Testis (tissue), 3 donors: ENCODE results near the gene ANO1. TPM values are rescaled to one million over a fixed set of nuclear protein-coding genes. Genes with fewer than 3 reads are reported as not detected.

ENCODE experiments used
- DNase-seq: peaks from one replicate; pipeline ENCODE4 v3.0.0-alpha.2; 2019
- H3K27ac ChIP-seq, 2 donors: fragments of 200-600 bp; sonication (generic); one replicate each; pipeline ENCODE4 v1.5.1; 2019
- H3K27me3 ChIP-seq: fragments of 200-600 bp; sonication (generic); one replicate; pipeline ENCODE4 v1.5.1; 2019
- H3K36me3 ChIP-seq: fragments of 200-600 bp; sonication (generic); one replicate; pipeline ENCODE4 v1.5.1; 2017; ENCODE audit warnings: low read depth; ENCODE audit errors: missing control alignments
- H3K4me1 ChIP-seq: fragments of 200-600 bp; sonication (generic); one replicate; pipeline ENCODE4 v1.5.1; 2019
- H3K4me3 ChIP-seq, 2 donors: fragments of 200-600 bp; sonication (generic); one replicate each; pipeline ENCODE4 v1.5.1; 2017 to 2019
- H3K9me3 ChIP-seq: fragments of 200-600 bp; sonication (generic); one replicate; pipeline ENCODE4 v1.5.1; 2017
- CTCF ChIP-seq, 3 experiments: fragments of 450-650 bp in 2 of 3; fragments of 200-600 bp in 1 of 3; sonication (generic) in 1 of 3; IDR thresholded peaks; one replicate each; pipeline ENCODE4 v1.5.1; 2016 to 2019; ENCODE audit warnings: antibody characterized with exemption in 3 of 3, mild to moderate bottlenecking in 2 of 3, moderate library complexity in 1 of 3
- POLR2A ChIP-seq: fragments of 450-650 bp; IDR thresholded peaks from one replicate; pipeline ENCODE4 v1.6.1; 2017; ENCODE audit warnings: antibody characterized with exemption, mild to moderate bottlenecking, moderate library complexity
- WGBS, 2 donors: methylation state at CpG; one replicate each; pipeline ENCODE4 v1.1.5; 2018; 5-methylcytosine and 5-hydroxymethylcytosine counted together
- intact Hi-C: fragments of 100-400 bp; cut with DNase I; formaldehyde crosslinking; loops from one replicate; pipeline ENCODE4 v1.15.1; 2023; ENCODE audit warnings: low total_unique reads
- polyA plus RNA-seq: library from polyadenylated mRNA; stranded (reverse); fragments of 350-450 nt; fragmentation: Illumina TruSeq; extraction: RNeasy Lipid Tissue Mini Kit (QIAGEN cat#74804); gene quantifications from one replicate; pipeline ENCODE4 v1.2.3, GENCODE V29; 2014; ENCODE audit warnings: low read depth, low replicate concordance; ENCODE audit not compliant: insufficient read depth
- total RNA-seq, 2 donors: library from RNA; depleted of rRNA; stranded (reverse); fragments of >200 nt; gene quantifications; one replicate each; pipeline ENCODE4 v1.2.3, GENCODE V29; 2016

ANO1 gene
- total and polyA plus RNA-seq, 3 donors from 2014 or later, result 10.3 to 42.7 (median 25.4) TPM

DNA sequence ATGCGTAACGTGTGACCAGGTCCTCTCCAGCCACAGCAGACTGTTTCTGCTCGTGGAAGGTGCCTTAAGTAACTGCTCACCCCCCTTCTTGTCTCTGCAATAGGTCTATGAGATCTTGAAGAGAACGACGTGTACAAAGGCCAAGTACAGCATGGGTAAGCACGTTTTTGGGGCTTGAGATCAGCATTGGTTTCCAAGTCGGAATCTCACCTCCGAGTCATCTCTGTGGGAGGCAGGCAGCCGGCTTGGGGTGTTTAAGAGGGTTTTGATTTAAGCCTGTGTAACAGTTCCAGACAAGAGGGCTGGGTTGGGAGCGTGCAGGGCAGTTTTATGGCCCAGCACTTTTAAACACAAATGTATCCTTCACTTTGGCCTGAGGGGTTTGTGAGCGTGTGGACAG is 30.1 kb downstream of the ANO1 start:
- TF ChIP-seq CTCF (IDR thresholded peaks at IDR 0.05) (no peak), POLR2A (no peak)
- peak; percentile 26 for DNase-seq
- peaks cover 33% of the 10 kb centered on the region for H3K4me1 ChIP-seq

GRCh38 chr11:70109006-70109405 is 30.9 kb downstream of the ANO1 start:
- intact Hi-C loops, result no loop called here
- peaks cover 25% of the 10 kb centered on the region for H3K4me1 ChIP-seq
- no peak overlapping the region for H3K4me3 ChIP-seq
- TF ChIP-seq CTCF (IDR thresholded peaks at IDR 0.05) (no peak), POLR2A (no peak)
- no peaks in the 10 kb centered on the region for H3K27me3 ChIP-seq
- no peaks in the 10 kb centered on the region for H3K9me3 ChIP-seq
- DNase-seq, result no peak
- no peak overlapping the region for H3K27ac ChIP-seq
- WGBS, 2 donors, result 35 to 45% methylated on average over 7 of the region's 7 CpGs
- no peaks in the 10 kb centered on the region for H3K36me3 ChIP-seq

More for the DNA sequence above, 30.1 kb downstream of the ANO1 start:
- Histone ChIP-seq H3K9me3 (no peaks in the 10 kb centered on the region), H3K36me3 (no peaks in the 10 kb centered on the region), H3K27me3 (no peaks in the 10 kb centered on the region), H3K27ac (peak overlapping the region in 1 of 2 donors; percentile 43), H3K4me3 (no peak overlapping the region)
- 31 to 40% methylated on average over 10 to 11 of the region's 11 CpGs for WGBS, 2 donors
- intact Hi-C loops, result no loop called here

GRCh38 chr11:70109903-70110302 is 31.8 kb downstream of the ANO1 start:
- Histone ChIP-seq H3K9me3 (no peaks in the 10 kb centered on the region), H3K27me3 (no peaks in the 10 kb centered on the region), H3K36me3 (no peaks in the 10 kb centered on the region), H3K4me3 (no peak overlapping the region), H3K4me1 (peaks cover 21% of the 10 kb centered on the region), H3K27ac (no peak overlapping the region)
- intact Hi-C loops, result no loop called here
- no peak for DNase-seq
- TF ChIP-seq CTCF (IDR thresholded peaks at IDR 0.05) (no peak), POLR2A (no peak)
- 91 to 95% methylated on average over 6 of the region's 6 CpGs for WGBS, 2 donors

GRCh38 chr11:70110538-70111055 is 32.5 kb downstream of the ANO1 start:
- TF ChIP-seq CTCF (IDR thresholded peaks at IDR 0.05) (no peak), POLR2A (no peak)
- no peaks in the 10 kb centered on the region for H3K9me3 ChIP-seq
- WGBS, 2 donors, result 84 to 89% methylated on average over 11 to 17 of the region's 17 CpGs
- H3K27ac ChIP-seq, result no peak overlapping the region
- no peak for DNase-seq
- H3K4me1 ChIP-seq, result peaks cover 21% of the 10 kb centered on the region
- no peaks in the 10 kb centered on the region for H3K27me3 ChIP-seq
- no peak overlapping the region for H3K4me3 ChIP-seq
- intact Hi-C loops, result no loop called here
- no peaks in the 10 kb centered on the region for H3K36me3 ChIP-seq
